HUES64 (cell line): Measurements from ENCODE around the gene CIAO2A.
"Not testable (repeated sequence)": the region's sequence is repeated elsewhere in the genome, so short reads cannot be mapped to it uniquely, and the experiment has no call there.

Experiments used
- H3K27ac ChIP-seq: 2 replicates; pipeline ENCODE4 v1.7.0; 2013; ENCODE audit warnings: low read depth, low read length, inconsistent platforms
- H3K27me3 ChIP-seq: 2 replicates; pipeline ENCODE4 v1.6.1; 2013; ENCODE audit warnings: mild to moderate bottlenecking, low read length; ENCODE audit not compliant: insufficient read depth
- H3K36me3 ChIP-seq: 2 replicates; pipeline ENCODE4 v1.6.1; 2013; ENCODE audit warnings: mild to moderate bottlenecking, low read length; ENCODE audit not compliant: insufficient read depth
- H3K4me1 ChIP-seq: 2 replicates; pipeline ENCODE4 v1.6.1; 2013; ENCODE audit warnings: mild to moderate bottlenecking, low read length, moderate library complexity; ENCODE audit not compliant: insufficient read depth
- H3K4me3 ChIP-seq: 2 replicates; pipeline ENCODE4 v1.5.1; 2013; ENCODE audit warnings: mild to moderate bottlenecking, low read length, moderate library complexity
- H3K9ac ChIP-seq: 2 replicates; pipeline ENCODE4 v1.6.1; 2013; ENCODE audit warnings: mild to moderate bottlenecking, low read depth, low read length
- H3K9me3 ChIP-seq: 2 replicates; pipeline ENCODE4 v1.6.1; 2013; ENCODE audit warnings: low read depth, low read length; ENCODE audit not compliant: insufficient read depth
- WGBS: fragments of 150-250, 120-280 bp; methylation state at CpG from one replicate; pipeline ENCODE4 v1.1.7; 2013; ENCODE audit warnings: missing lambda C conversion rate; 5-methylcytosine and 5-hydroxymethylcytosine counted together

Gene CIAO2A

DNA sequence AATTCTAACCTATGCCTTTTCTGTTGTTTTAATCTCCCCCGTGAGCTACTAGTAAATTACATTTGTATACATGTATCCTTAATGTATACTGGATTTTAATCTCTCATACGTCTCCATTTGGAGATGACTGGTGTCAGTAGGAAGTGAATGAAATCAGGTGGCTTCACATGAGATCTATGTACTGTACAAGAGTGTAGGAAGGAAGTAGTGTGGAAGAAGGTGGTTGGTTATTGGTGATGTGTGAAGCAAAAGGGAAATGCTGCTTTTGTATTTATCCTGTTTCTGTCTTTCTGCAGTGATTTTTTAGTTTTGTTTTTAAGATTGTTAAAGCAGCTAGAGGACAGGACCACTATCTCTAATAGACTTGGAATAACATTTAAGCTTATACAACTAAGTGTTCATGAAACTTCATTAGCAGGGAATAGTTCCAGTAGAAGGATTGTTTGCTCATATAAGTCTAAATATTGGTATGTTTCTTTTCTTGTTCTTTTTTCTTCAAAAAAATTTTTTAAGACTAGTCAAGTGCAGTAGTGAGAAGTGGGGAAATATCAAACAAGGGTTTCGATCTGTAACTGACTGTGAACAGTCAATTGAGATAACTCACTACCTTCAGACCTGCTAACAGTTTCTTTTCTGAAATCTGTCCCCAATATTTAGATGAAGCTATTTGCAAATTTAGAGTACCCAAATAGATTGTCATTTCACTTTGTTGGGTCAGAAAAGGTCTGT, 17.5 kb upstream of the CIAO2A start:
- 81% methylated on average over 2 of the region's 3 CpGs for WGBS
- Histone ChIP-seq H3K36me3 (peaks cover 35% of the 10 kb centered on the region), H3K9ac (no peak overlapping the region)

DNA sequence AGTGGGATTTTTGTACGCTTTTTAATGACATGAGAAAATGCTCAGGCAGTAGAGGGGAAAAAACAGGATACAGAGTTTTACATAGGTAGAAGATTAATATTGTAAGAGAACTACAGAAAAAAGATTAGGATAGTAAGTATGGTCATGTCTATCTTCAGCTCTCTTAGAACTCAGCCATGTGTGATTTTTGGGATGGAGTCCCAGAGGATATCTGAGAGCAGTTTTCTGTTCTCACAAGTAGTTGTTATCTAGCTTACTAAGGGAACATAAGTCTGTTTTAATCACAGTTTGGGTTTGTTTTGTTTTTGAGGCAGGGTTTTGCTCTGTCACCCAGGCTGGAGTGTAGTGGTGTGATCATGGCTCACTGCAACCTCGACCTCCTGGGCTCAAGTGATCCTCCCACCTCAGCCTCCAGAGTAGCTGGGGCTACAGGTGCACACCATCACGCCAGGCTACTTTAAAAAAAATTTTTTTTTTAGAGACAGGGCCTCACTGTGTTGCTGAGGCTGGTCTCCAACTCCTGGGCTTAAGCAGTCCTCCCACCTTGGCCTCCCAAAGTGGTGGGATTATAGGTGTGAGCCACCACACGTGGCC, 16.6 kb upstream of the CIAO2A start:
- H3K4me1 ChIP-seq, H3K27ac ChIP-seq, H3K4me3 ChIP-seq, H3K9me3 ChIP-seq, H3K27me3 ChIP-seq, H3K9ac ChIP-seq: not testable (repeated sequence)
- WGBS = 97% methylated on average over 4 of the region's 4 CpGs
- peaks cover 27% of the 10 kb centered on the region for H3K36me3 ChIP-seq

More for the DNA sequence above, 17.5 kb upstream of the CIAO2A start:
- no peak overlapping the region for H3K4me3 ChIP-seq
- H3K27me3 ChIP-seq = no peaks in the 10 kb centered on the region
- peaks cover 7% of the 10 kb centered on the region; the same call in 1 of the 2 replicates for H3K4me1 ChIP-seq
- H3K27ac ChIP-seq = no peak overlapping the region
- H3K9me3 ChIP-seq = no peaks in the 10 kb centered on the region

DNA sequence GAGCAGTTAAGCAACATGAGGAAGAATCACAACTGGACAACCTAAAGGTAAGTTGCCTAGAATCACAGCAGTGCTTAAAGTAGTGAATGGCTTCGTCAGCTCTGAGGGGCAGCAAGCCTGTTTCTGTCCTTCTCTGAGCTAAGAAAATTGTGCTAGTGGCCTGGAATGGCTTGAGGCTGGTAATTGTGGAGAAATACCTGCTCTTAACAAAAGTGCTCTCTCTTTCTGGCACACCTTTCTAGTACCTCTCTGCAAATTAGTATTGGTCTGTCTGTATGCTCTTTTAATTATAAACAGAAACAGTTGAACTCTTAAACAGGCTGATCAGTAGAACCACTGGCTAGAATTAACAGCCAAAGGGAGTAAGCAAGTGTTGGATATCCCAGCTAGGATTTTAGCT, 13.7 kb upstream of the CIAO2A start:
- Histone ChIP-seq H3K9ac (no peak overlapping the region), H3K27ac (no peak overlapping the region), H3K9me3 (no peaks in the 10 kb centered on the region), H3K4me3 (no peak overlapping the region), H3K36me3 (no peaks in the 10 kb centered on the region), H3K4me1 (peaks cover 7% of the 10 kb centered on the region; the same call in 1 of the 2 replicates), H3K27me3 (no peaks in the 10 kb centered on the region)
- 90% methylated on average over 1 of the region's 1 CpG for WGBS

DNA sequence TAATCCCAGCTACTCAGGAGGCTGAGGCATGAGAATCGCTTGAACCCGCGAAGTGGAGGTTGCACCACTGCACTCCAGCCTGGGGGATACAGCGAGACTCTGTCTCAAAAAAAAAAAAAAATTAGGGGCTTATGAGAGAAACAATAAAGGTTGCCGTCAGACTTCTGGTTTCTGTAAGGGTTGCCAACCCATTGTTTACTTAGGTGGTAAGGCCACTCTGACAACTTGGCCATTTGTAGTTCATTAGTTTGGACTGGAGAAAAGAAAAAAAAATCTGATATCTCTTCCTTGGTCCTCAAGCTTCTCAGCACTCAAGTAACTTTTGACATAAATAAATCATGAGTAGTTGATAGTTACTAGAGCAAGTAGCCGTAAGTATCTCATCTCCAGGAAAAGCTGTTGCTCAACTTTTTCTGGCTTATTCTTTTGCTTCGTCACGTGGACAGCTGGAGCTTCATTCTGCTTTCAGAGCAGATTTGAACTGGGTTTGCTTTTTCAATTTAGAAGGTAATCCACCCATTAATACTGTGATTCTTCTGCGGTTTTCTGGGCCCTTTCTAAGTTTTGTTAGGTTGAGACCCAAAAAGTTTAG, 11.6 kb upstream of the CIAO2A start:
- H3K9ac ChIP-seq = no peak overlapping the region
- H3K27ac ChIP-seq = no peak overlapping the region

DNA sequence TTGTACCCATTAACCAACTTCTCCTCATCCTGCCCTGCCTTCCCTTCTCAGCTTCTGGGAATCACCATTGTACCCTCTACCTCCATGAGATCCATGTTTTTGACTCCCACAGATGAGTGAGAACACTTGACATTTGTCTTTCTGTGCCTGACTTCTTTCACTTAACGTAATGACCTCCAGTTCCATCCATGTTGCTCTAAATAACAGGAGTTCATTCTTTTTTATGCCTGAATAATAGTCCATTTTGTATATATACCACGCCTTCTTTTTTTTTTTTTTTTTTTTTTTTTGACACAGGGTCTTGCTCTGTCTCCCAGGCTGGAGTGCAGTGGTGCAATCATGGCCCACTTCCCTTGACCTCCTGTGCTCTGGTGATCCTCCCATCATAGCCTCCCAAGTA, 8.9 kb upstream of the CIAO2A start:
- Histone ChIP-seq H3K36me3 (no peaks in the 10 kb centered on the region), H3K4me1 (peaks cover 2% of the 10 kb centered on the region; the same call in 1 of the 2 replicates), H3K9ac (no peak overlapping the region), H3K9me3 (no peaks in the 10 kb centered on the region), H3K27ac (no peak overlapping the region), H3K4me3 (no peak overlapping the region), H3K27me3 (no peaks in the 10 kb centered on the region)
- WGBS = 73% methylated on average over 2 of the region's 2 CpGs

More for the DNA sequence above, 11.6 kb upstream of the CIAO2A start:
- H3K27me3 ChIP-seq = no peaks in the 10 kb centered on the region
- no peaks in the 10 kb centered on the region for H3K36me3 ChIP-seq
- no peak overlapping the region for H3K4me3 ChIP-seq
- no peaks in the 10 kb centered on the region for H3K4me1 ChIP-seq
- WGBS = 94% methylated on average over 9 of the region's 9 CpGs
- no peaks in the 10 kb centered on the region for H3K9me3 ChIP-seq

DNA sequence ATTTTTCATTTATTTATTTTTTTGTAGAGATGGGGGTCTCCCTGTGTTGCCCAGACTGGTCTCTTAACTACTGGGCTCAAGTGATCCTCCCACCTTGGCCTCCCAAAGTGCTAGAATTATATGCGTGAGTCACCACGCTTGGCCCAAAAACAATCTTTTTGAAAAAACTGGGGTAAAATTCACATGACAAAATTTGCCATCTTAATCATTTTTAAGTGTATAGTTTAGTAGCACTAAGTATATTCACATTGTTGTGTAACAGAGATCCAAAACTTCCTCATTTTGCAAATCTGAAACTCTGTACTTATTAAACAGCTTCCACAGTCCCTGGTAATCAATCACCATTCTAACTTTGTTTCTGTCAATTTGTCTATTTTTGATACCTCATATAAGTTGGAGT, 7.3 kb upstream of the CIAO2A start:
- Histone ChIP-seq H3K27ac (no peak overlapping the region), H3K9me3 (no peaks in the 10 kb centered on the region), H3K36me3 (no peaks in the 10 kb centered on the region), H3K9ac (no peak overlapping the region), H3K27me3 (no peaks in the 10 kb centered on the region), H3K4me1 (peaks cover 7% of the 10 kb centered on the region; the same call in 1 of the 2 replicates), H3K4me3 (no peak overlapping the region)
- WGBS = 96% methylated on average over 2 of the region's 2 CpGs

DNA sequence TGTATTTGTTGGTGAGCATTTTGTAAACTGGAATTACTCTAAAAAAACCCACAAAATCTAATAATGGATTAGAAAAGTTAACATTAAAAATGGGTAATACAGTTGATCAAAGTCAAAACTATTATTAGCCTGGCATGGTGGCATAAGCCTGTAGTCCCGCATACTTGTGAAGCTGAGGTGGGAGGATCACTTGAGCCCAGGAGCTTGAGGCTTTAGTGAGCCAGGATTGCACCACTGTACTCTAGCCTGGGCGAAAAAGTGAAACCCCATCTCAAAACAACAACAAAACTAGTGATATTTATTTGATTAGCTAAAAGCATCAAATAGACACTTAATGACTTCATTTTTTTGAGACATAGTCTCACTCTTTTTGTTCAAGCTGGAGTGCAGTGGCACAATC, 5.7 kb upstream of the CIAO2A start:
- peaks cover 14% of the 10 kb centered on the region; the same call in 1 of the 2 replicates for H3K4me1 ChIP-seq
- no peaks in the 10 kb centered on the region for H3K9me3 ChIP-seq
- no peak overlapping the region for H3K9ac ChIP-seq
- no peaks in the 10 kb centered on the region for H3K36me3 ChIP-seq
- no peak overlapping the region for H3K4me3 ChIP-seq
- no peak overlapping the region for H3K27ac ChIP-seq
- 100% methylated on average over 1 of the region's 2 CpGs for WGBS
- H3K27me3 ChIP-seq = no peaks in the 10 kb centered on the region

DNA sequence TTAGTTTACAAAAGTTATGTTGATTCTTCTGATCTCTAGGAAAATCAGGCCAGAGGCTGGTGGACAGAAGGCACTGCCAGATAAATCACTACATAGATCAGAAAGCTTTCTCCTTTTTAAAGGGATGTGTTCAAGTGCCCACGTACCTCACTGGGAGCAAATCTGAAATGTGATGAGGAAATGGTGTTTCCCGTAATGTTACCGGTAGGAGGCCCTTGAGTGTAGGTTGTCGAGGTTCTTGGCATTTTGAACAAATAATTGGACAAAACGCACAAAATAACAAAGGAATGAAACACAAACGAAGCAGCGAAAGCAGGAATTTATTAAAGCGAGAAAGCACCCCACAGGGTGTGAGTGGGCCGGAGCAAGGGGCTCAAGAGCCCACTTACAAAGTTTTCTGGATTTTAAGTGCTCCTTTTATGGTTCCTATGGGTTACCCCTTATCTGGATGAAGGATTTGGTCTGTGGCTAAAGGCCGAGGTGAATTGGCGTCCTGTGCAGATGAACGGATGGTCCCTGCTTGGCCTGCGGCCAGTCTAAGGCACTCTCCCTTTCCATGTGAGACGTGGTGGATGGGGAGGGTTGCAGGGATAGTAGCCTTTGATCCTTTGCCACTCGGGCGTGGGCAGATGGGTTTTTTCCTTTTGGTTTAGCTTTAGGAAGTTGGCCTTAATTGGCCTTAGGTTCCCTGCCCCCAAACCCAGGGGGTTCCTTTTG, 3.2 kb upstream of the CIAO2A start:
- Histone ChIP-seq H3K4me1 (peaks cover 23% of the 10 kb centered on the region; the same call in 1 of the 2 replicates), H3K27ac (no peak overlapping the region; the same call in 1 of the 2 replicates), H3K9ac (peak overlapping the region; percentile 79; the same call in 1 of the 2 replicates), H3K36me3 (no peaks in the 10 kb centered on the region), H3K4me3 (peak overlapping the region; percentile 87), H3K27me3 (no peaks in the 10 kb centered on the region), H3K9me3 (no peaks in the 10 kb centered on the region)
- WGBS = 9% methylated on average over 16 of the region's 16 CpGs

DNA sequence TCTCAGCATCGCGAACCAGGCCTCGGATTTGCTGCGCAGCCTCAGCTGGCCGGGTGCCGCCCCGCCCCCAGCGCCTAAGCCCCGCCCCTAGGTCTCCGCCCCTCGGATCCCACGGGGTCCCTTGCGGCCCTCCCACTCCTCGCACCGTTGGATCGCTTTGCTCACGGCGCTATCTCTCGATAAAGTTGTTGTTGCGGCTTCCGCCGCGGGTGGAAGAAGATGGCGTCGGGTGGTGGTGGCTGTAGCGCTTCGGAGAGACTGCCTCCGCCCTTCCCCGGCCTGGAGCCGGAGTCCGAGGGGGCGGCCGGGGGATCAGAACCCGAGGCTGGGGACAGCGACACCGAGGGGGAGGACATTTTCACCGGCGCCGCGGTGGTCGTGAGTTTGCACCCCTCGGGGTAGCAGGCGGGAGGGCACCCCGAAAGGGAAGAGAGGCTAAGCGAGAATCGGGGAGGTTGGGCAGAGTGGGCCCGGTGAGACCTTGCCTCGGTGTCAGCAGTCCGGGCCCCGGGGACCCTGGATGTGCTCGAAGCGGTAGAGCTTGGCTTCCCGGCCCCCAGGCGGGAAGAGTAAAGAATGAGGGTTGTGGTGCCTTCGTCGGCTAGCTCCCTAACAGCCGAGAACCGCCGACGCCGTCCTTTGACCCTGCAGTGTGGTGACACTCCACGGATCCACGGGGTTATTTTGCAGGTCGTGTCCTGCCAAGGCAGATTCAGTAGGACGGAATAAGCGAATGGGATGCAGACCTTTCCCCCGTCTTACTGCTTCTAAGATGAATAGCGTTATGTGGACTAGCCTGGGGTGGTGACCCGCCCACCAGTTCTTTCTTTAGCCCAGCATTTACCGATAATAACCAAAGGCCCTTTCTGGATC, 2.4 kb upstream of the CIAO2A start, which contains the start of gene SNX1:
SNX1 (plus strand) TSS at position 188 of the 873 bp plus-strand sequence; CDS start at position 220, 32 bp downstream.
- WGBS = under 1% methylated on average over 68 of the region's 70 CpGs
- H3K27ac ChIP-seq = peak within 1 kb of the TSS; percentile 63

DNA sequence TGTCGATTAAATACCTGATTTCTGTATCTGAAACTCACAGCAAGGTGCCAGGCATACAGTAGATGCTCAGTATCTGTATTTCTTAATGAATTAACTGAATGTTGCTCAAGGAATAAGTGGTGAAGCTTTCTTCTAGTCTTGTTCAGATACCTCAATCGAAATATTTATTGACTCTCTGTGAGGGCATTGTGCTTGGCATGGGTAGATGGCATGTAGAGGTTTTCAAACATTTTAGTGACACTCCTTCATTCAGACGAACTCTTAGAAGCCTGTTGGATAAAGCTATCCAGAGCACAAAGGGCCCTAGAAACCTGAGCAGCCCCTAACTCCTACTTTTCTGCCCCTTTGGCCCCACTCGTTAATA, 1.8 kb upstream of the CIAO2A start:
- Histone ChIP-seq H3K9ac (no peak overlapping the region), H3K27ac (no peak overlapping the region), H3K4me1 (peaks cover 23% of the 10 kb centered on the region; the same call in 1 of the 2 replicates), H3K4me3 (peak overlapping the region; percentile 87), H3K27me3 (no peaks in the 10 kb centered on the region), H3K9me3 (no peaks in the 10 kb centered on the region), H3K36me3 (no peaks in the 10 kb centered on the region)
- 43% methylated on average over 4 of the region's 4 CpGs for WGBS

More for the DNA sequence above, 2.4 kb upstream of the CIAO2A start, which contains the start of gene SNX1:
- Histone ChIP-seq H3K4me3 (peak within 1 kb of the TSS; percentile 87), H3K9me3 (no peaks in the 10 kb centered on the region), H3K4me1 (peaks cover 23% of the 10 kb centered on the region; the same call in 1 of the 2 replicates), H3K36me3 (no peaks in the 10 kb centered on the region), H3K9ac (peak within 1 kb of the TSS; percentile 79), H3K27me3 (no peaks in the 10 kb centered on the region)
